ENCODE data around the gene GCSAM. TPM values are rescaled to one million over a fixed set of nuclear protein-coding genes. Genes with fewer than 3 reads are reported as not detected.

GCSAM gene
- total and polyA plus RNA-seq, 2 experiments from 2014 or later, result 1.7 TPM; not detected in 1

- Histone ChIP-seq H3K27me3 (no peaks in the 10 kb centered on the region), H3K27ac (no peak overlapping the region), H3K9me3 (ENCODE audit: low read depth) (no peaks in the 10 kb centered on the region), H3K36me3 (peaks cover 6% of the 10 kb centered on the region), H3K4me3 (no peak overlapping the region), H3K4me1 (ENCODE audit: low read depth) (peaks cover 10% of the 10 kb centered on the region)
- TF ChIP-seq, protein P1, sequence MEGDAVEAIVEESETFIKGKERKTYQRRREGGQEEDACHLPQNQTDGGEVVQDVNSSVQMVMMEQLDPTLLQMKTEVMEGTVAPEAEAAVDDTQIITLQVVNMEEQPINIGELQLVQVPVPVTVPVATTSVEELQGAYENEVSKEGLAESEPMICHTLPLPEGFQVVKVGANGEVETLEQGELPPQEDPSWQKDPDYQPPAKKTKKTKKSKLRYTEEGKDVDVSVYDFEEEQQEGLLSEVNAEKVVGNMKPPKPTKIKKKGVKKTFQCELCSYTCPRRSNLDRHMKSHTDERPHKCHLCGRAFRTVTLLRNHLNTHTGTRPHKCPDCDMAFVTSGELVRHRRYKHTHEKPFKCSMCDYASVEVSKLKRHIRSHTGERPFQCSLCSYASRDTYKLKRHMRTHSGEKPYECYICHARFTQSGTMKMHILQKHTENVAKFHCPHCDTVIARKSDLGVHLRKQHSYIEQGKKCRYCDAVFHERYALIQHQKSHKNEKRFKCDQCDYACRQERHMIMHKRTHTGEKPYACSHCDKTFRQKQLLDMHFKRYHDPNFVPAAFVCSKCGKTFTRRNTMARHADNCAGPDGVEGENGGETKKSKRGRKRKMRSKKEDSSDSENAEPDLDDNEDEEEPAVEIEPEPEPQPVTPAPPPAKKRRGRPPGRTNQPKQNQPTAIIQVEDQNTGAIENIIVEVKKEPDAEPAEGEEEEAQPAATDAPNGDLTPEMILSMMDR (IDR thresholded peaks at IDR 0.05; ENCODE audit: low read depth, low read length), result no peak
- DNase-seq (ENCODE audit: low read depth in 1 of 2, low spot score in 1 of 2), result no peak
Measured at GRCh38 chr3:112114576-112115160, 18.4 kb downstream of the GCSAM start.

- Histone ChIP-seq H3K27ac (no peak overlapping the region), H3K36me3 (peaks cover 4% of the 10 kb centered on the region), H3K27me3 (no peaks in the 10 kb centered on the region), H3K4me3 (no peak overlapping the region), H3K4me1 (ENCODE audit: low read depth) (peaks cover 10% of the 10 kb centered on the region), H3K9me3 (ENCODE audit: low read depth) (no peaks in the 10 kb centered on the region)
- peak; percentile 80 to 85 for DNase-seq (ENCODE audit: low read depth in 1 of 2, low spot score in 1 of 2)
- TF ChIP-seq, protein P1 (IDR thresholded peaks at IDR 0.05; ENCODE audit: low read depth, low read length), result peak; percentile 92
Measured at GRCh38 chr3:112111785-112112402, 21.2 kb downstream of the GCSAM start.

GRCh38 chr3:112109322-112109721 lies 23.7 kb downstream of the GCSAM start:
- Histone ChIP-seq H3K4me1 (ENCODE audit: low read depth) (no peaks in the 10 kb centered on the region), H3K36me3 (no peaks in the 10 kb centered on the region), H3K9me3 (ENCODE audit: low read depth) (no peaks in the 10 kb centered on the region), H3K27ac (no peak overlapping the region), H3K4me3 (no peak overlapping the region), H3K27me3 (no peaks in the 10 kb centered on the region)
- DNase-seq (ENCODE audit: low read depth in 1 of 2, low spot score in 1 of 2), result no peak
- TF ChIP-seq, protein P1 (IDR thresholded peaks at IDR 0.05; ENCODE audit: low read depth, low read length), result no peak

DNA sequence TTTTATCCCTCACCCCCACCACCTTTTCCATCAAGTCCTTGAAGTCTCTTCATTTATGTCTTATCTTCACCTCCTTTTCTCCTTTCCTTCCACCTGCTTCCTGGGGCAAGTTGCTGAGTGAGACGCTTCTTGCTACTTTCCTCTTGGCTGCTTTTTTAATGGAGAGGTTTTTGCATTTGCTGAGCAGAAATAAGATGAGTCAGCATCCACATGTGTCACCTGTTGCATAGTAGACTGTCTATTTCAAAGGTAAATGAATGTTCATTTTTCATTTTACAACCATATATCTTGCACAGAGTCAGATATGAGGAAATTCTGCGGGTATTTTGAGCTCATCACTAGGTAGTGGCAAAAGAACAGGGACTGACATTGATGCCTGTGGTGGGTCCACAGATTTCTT lies 28.3 kb downstream of the GCSAM start:
- Histone ChIP-seq H3K27me3 (no peaks in the 10 kb centered on the region), H3K4me3 (no peak overlapping the region), H3K27ac (no peak overlapping the region), H3K4me1 (ENCODE audit: low read depth) (peaks cover 4% of the 10 kb centered on the region), H3K36me3 (no peaks in the 10 kb centered on the region), H3K9me3 (ENCODE audit: low read depth) (no peaks in the 10 kb centered on the region)
- TF ChIP-seq, protein P1 (IDR thresholded peaks at IDR 0.05; ENCODE audit: low read depth, low read length), result no peak
- no peak for DNase-seq (ENCODE audit: low read depth in 1 of 2, low spot score in 1 of 2)

- Histone ChIP-seq H3K4me3 (no peak overlapping the region), H3K27me3 (no peaks in the 10 kb centered on the region), H3K27ac (no peak overlapping the region), H3K4me1 (ENCODE audit: low read depth) (peaks cover 4% of the 10 kb centered on the region), H3K36me3 (no peaks in the 10 kb centered on the region), H3K9me3 (ENCODE audit: low read depth) (no peaks in the 10 kb centered on the region)
- TF ChIP-seq, protein P1 (IDR thresholded peaks at IDR 0.05; ENCODE audit: low read depth, low read length), result no peak
- DNase-seq (ENCODE audit: low read depth in 1 of 2, low spot score in 1 of 2), result peak in 1 of 2 donors; percentile 34
Measured at GRCh38 chr3:112101916-112102315, 31.1 kb downstream of the GCSAM start.

Measured in cardiac muscle cell (in vitro differentiated cells and primary cell).